Measurements from ENCODE around the gene TBC1D22A.

DNA sequence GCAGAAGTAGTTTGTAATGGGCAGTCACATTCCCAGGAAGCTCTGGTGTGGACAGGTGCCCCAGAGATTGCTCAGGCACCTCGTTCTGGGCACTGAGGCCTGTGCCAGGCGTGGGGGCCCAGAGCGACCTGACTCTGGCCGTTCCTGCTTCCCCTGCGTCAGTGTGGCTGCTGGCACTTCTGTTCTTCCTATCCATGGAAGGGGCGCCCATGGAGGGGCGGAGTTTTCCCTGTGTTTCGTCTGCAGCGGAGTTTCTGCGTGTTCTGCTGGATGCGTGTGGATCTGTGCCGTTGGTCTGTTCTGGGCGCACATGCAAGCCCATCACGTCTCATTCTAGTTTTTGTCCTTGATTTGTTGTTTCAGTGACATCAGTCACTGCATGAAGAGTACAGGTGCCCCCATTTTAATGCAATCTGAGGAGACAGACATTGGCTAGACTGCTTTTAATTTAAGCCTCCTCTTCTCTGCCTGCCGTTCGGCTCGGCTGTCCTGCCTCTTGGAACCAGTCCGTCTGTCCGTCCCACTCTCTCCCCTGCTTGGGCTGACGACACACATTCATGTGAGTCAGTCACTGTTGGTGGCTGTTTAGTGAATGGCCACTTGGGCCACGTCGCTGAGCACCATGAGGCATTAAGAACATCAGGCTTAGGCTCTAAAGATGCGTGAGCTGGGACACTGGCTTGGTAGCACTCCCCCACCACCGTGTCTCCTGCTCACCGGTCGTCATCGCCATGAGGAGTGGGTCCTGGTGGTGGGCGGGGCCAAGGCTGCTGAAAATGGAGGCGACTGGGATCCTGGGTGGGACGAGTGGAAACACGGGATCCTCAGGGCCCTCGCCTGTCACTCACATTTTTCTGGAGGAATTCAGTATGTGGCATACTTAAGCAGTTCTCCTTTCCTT is 255.8 kb downstream of the TBC1D22A start:
- no peak for TF ChIP-seq EZH2 (IDR thresholded peaks at IDR 0.05; ENCODE audit: borderline replicate concordance, low read length)
- TF ChIP-seq, protein P1, sequence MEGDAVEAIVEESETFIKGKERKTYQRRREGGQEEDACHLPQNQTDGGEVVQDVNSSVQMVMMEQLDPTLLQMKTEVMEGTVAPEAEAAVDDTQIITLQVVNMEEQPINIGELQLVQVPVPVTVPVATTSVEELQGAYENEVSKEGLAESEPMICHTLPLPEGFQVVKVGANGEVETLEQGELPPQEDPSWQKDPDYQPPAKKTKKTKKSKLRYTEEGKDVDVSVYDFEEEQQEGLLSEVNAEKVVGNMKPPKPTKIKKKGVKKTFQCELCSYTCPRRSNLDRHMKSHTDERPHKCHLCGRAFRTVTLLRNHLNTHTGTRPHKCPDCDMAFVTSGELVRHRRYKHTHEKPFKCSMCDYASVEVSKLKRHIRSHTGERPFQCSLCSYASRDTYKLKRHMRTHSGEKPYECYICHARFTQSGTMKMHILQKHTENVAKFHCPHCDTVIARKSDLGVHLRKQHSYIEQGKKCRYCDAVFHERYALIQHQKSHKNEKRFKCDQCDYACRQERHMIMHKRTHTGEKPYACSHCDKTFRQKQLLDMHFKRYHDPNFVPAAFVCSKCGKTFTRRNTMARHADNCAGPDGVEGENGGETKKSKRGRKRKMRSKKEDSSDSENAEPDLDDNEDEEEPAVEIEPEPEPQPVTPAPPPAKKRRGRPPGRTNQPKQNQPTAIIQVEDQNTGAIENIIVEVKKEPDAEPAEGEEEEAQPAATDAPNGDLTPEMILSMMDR (IDR thresholded peaks at IDR 0.05; ENCODE audit: low read length), result no peak
